Measurements from ENCODE around the gene FKBP1A.
"Not testable (repeated sequence)": the region's sequence is repeated elsewhere in the genome, so short reads cannot be mapped to it uniquely, and the experiment has no call there.

Gene FKBP1A

GRCh38 chr20:1363522-1363921 is 29.3 kb downstream of the FKBP1A start:
- DNase-seq (ENCODE audit: low read depth), result no peak

DNA sequence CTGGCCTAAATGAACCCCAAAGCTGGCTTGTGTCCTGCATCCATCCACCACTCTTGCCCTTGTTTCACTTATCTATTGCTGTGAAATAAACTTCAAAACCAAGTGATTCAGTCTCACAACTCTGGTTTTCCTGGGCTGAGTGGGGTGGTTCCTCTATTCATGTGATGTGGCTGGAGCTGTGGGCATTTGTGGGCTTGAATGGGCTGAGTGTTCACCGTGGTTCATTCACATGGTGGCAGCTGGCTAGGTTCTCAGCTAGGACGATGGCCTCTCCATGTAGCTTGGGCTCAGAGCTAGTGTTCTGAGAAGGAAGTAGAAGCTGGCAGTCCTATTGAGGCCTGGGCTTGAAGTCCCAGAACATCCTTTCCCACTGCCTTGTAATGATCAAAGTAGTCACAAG is 30.4 kb downstream of the FKBP1A start:
- no peak for DNase-seq (ENCODE audit: low read depth)

- no peak for DNase-seq (ENCODE audit: low read depth)
Measured at GRCh38 chr20:1360094-1360846, 32.6 kb downstream of the FKBP1A start.

GRCh38 chr20:1357921-1358671 is 34.8 kb downstream of the FKBP1A start:
- DNase-seq (ENCODE audit: low read depth), result no peak

DNA sequence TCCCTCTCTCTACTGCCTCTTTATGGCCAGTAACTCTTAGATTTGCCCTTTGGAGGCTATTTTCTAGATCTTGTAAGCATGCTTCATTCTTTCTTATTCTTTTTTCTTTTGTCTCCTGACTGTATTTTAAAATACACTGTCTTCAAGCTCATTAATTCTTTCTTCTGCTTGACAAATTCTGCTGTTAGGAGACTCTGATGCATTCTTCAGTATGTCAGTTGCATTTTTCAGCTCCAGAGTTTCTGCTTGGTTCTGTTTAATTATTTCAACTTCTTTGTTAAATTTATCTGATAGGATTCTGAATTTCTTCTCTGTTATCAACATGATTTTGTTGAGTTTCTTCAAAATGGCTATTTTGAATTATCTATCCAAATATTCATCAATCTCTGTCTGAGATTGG is 38.9 kb downstream of the FKBP1A start:
- no peak for DNase-seq (ENCODE audit: low read depth)

- DNase-seq (ENCODE audit: low read depth), result no peak
Measured at GRCh38 chr20:1346315-1346969, 46.4 kb downstream of the FKBP1A start.

GRCh38 chr20:1345756-1346093 is 47.1 kb downstream of the FKBP1A start:
- DNase-seq (ENCODE audit: low read depth), result no peak

GRCh38 chr20:1345030-1345755 is 47.7 kb downstream of the FKBP1A start:
- DNase-seq (ENCODE audit: low read depth), result no peak

DNA sequence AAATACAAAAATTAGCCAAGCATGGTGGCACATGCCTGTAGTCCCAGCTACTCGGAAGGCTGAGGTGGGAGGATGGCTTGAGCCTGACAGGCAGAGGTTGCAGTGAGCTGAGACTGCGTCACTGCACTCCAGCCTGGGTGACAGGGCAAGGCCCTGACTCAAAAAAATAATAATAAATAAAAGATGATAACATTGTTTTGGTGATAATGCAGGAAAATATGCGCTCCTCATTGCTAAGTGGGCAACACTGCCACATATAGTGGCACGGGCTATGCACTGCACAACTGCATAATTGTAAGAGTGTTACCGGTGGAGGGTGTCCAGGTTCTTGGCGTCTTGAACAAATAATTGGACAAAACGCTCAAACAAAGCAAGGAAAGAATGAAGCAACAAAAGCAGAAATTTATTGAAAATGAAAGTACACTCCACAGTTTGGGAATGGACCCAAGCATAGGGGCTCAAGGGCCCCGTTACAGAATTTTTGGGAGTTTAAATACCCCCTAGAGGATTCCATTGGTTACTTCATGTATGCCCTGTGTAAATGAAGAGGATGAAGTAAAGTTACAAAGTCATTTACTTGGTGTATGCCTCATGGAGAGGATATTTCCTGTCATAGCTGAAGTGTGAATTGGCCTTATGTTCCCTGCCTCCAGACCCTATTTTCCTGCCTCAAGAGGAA is 49.3 kb downstream of the FKBP1A start:
- DNase-seq (ENCODE audit: low read depth), result not testable (repeated sequence)

DNA sequence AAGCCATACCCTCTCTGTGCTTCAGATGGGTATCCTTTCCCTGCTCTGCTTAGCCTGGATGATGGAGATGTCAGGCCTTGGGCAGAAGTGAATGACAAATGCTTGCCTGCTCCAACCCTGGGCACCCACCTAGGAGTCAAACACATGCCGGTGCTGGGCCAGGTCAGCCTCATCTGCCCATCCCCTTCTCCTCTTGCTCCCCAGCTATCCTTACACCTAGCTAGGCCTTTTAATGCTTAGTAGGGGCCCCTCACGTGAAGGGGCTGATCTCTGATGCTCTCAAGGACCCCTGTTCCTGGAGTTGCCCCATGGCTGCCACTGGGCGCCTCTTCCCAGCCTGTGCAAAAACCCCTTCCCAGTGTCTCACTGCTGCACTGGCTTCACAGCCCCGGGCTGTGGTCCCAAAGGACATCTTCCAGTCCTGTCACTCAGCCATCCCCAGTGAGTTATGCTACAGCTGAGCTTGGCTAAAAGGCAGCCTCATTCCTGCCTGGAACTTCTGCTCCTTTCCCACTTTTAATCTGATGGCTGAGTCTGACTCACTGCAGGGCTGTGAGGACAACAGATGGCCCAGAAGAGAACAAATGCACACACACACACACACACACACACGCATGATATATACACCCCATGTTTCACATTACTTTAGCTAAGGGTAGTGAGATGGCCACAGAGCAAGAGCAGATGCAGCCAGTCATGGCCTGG is 51.1 kb downstream of the FKBP1A start:
- peak; percentile 40 for DNase-seq (ENCODE audit: low read depth)

- no peak for DNase-seq (ENCODE audit: low read depth)
Measured at GRCh38 chr20:1338801-1339200, 54.1 kb downstream of the FKBP1A start.

DNA sequence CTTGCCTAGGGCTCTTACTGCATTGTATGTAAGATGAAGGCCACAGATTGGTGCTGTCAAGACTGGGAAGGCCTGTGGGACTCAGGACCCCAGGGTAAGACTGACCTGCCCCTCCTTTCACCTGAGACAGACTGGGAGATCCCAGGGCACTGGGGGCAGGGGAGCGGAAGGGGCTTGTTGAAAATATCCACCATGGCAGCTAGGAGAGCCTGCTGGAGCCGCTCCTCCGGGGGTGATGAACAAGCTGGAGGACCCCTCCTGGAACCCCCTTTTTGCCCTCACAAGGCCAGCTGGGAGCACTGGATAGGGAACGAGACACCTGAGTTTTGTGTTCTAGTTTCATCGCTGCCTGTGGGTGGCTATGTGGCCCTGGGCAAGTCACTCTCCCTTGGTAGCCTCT is 54.8 kb downstream of the FKBP1A start:
- DNase-seq (ENCODE audit: low read depth), result no peak

DNA sequence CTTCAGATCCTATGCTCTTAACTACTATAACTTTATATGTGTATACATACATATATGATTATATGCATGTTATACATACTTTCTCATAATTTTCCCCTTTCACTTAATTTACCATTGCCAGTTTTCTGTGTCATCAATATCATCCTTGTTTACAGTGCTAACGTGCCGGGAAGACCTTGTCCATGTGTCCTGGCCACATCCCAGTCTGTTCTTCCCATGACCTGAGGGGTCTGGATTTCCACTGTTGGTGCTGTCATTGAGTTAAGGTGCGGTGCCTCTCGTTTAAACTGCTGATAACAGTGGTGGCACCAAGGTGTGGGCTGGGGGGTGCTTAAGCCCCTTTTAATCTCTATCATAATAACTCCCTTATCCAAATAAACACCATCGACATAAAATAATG is 55.4 kb downstream of the FKBP1A start:
- DNase-seq (ENCODE audit: low read depth), result no peak

- DNase-seq (ENCODE audit: low read depth), result no peak
Measured at GRCh38 chr20:1336699-1337367, 56.0 kb downstream of the FKBP1A start.

DNA sequence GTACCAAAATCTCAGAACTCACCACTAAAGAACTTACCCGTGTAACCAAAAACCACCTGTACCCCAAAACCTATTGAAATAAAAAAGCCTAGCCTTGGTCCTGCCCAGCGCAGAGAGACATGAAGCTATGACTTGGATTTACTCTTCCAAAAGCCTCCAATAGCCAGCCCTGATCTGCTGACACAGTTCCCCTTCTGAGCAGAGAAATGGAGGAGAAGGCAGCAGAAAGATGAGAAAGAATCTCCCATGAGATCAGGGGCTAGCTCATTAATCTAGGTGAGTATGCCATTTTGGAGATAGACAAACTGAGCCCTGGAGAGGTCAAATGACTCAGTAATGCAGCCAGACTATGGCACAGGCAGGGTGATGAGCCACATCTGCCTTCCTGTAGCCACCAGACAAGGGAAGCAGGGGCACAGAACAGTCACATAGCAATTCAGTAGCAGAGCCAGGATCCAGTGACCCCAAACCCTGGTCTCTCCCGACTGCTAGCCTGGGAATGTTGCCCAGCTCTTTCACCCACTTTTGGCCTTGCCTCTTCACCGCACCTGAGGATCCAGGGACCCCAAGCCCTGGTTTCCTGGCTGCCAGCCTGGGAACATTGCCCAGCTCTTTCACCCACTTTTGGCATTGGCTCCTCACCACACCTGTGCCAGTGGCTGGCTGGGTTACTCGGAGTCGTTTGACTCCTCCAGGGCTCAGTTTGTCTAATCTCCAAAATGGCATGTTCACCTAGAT is 56.7 kb downstream of the FKBP1A start:
- no peak for DNase-seq (ENCODE audit: low read depth)

GRCh38 chr20:1334761-1335160 is 58.1 kb downstream of the FKBP1A start:
- DNase-seq (ENCODE audit: low read depth), result no peak

GRCh38 chr20:1334370-1334731 is 58.5 kb downstream of the FKBP1A start:
- no peak for DNase-seq (ENCODE audit: low read depth)

DNA sequence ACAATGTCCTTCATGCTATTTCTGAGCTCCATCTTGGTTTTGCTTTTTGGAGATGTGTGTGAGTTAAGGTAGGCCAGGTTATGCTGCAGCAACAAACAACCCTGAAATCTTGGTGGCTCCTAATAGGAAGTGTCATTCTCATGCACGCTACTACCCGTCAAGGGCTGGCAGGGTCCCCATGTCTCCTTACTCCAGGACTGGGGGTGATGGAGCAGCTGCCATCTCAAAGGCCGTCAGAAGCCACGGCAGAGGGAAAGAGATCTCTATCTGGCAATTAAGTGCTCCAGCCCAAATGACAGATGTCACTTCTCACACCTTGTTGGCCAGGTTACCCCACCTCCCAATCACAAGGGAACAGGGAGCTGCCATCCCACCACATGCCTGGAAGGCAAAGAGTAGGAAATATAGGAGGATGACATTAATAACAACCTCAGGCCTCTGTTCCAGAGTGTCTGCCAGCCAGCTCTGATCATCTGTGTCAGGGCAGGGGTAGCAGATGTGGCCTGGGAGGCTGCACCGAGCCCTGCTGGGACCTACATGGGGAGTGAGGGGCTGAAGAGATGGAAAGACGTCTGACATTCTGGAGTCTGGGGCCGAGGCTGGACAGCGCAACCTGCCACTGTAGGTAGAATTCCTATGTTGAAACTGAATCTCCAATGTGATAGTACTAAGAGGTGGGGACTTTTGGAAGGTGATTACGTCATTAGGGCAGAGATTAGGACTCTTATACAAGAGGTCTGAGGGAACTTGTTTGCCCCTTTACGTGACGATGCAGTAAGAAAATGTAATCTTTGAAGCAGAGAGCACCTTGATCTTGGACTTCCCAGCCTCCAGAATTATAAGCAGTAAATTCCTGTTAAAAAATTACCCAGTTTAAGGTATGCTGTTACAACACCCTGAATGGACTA is 59.1 kb downstream of the FKBP1A start:
- no peak for DNase-seq (ENCODE audit: low read depth)

- DNase-seq (ENCODE audit: low read depth), result no peak
Measured at GRCh38 chr20:1332749-1333300, 60.0 kb downstream of the FKBP1A start.

Measured in GM04504 (cell line).